Activated CD8-positive, alpha-beta T cell treated with anti-CD3 and anti-CD28 coated beads, Interleukin-2, amount 10 ng/mL, durations not matched to agents 7 days and 5 days (primary cell): ENCODE measurements around the gene GRAP2. TPM values are rescaled to one million over a fixed set of nuclear protein-coding genes. Genes with fewer than 3 reads are reported as not detected.
A peak's percentile ranks its signal among the peaks of the same experiment; 100 is the strongest.

Source experiments
- ATAC-seq: fragments of 150-1000 bp; cut with Tn5 transposase; one replicate; pipeline ENCODE4 v1.10.0; 2021; ENCODE audit warnings: moderate library complexity
- CTCF ChIA-PET: fragments of 350-600 bp; sonication (Branson Sonifier 250); formaldehyde crosslinking; loops from one replicate; lab custom pipeline; 2021; ENCODE audit warnings: antibody characterized with exemption; lab: Charles Lee
- POLR2A ChIA-PET: fragments of 350-600 bp; sonication (Branson Sonifier 250); formaldehyde crosslinking; loops from one replicate; lab custom pipeline; 2021; ENCODE audit warnings: antibody characterized with exemption; lab: Charles Lee
- DNase-seq: peaks from one replicate; pipeline ENCODE4 v3.0.0-alpha.2; 2020
- H3K27ac Mint-ChIP-seq: one replicate; pipeline ENCODE4 v1.8.0; 2021; ENCODE audit warnings: mild to moderate bottlenecking, mixed read lengths
- H3K27me3 Mint-ChIP-seq: one replicate; pipeline ENCODE4 v1.8.0; 2021; ENCODE audit warnings: low read depth, mixed read lengths
- H3K36me3 Mint-ChIP-seq: one replicate; pipeline ENCODE4 v1.8.0; 2021; ENCODE audit warnings: low read depth, mixed read lengths
- H3K4me1 Mint-ChIP-seq: one replicate; pipeline ENCODE4 v1.8.0; 2021; ENCODE audit warnings: low read depth, mixed read lengths
- H3K4me3 Mint-ChIP-seq: one replicate; pipeline ENCODE4 v1.8.0; 2021; ENCODE audit warnings: mild to moderate bottlenecking, mixed read lengths
- H3K9me3 Mint-ChIP-seq: one replicate; pipeline ENCODE4 v1.8.0; 2022; ENCODE audit warnings: mixed read lengths; ENCODE audit not compliant: insufficient read depth
- total RNA-seq, 2 experiments: library from RNA; stranded (reverse); gene quantifications; one replicate each; pipeline ENCODE4 v1.2.3, GENCODE V29; 2021

GRAP2 gene
- total RNA-seq, 2 experiments from 2014 or later: 235 to 239 TPM

- ChIA-PET CTCF (no interaction called here), POLR2A (no interaction called here)
- Mint-ChIP-seq H3K36me3 (no peaks in the 10 kb centered on the region), H3K9me3 (no peaks in the 10 kb centered on the region), H3K4me3 (no peak overlapping the region), H3K4me1 (peaks cover 21% of the 10 kb centered on the region), H3K27ac (no peak overlapping the region), H3K27me3 (peaks cover 31% of the 10 kb centered on the region)
- DNase-seq (no peak), ATAC-seq (no peak)
Measured at GRCh38 chr22:40006641-40007040, 105.8 kb downstream of the GRAP2 start.

GRCh38 chr22:40007853-40008710 is 107.2 kb downstream of the GRAP2 start:
- Mint-ChIP-seq H3K9me3 (no peaks in the 10 kb centered on the region), H3K27ac (peak overlapping the region; percentile 7), H3K4me3 (no peak overlapping the region), H3K36me3 (no peaks in the 10 kb centered on the region), H3K27me3 (peaks cover 31% of the 10 kb centered on the region), H3K4me1 (peaks cover 21% of the 10 kb centered on the region)
- ATAC-seq: no peak
- no peak for DNase-seq
- CTCF ChIA-PET: interaction anchor here (2.7 kb wide), 1 partner anchor 16 kb away, joined by 24 read pairs; no protein-coding TSS in a partner anchor
- POLR2A ChIA-PET: no interaction called here

DNA sequence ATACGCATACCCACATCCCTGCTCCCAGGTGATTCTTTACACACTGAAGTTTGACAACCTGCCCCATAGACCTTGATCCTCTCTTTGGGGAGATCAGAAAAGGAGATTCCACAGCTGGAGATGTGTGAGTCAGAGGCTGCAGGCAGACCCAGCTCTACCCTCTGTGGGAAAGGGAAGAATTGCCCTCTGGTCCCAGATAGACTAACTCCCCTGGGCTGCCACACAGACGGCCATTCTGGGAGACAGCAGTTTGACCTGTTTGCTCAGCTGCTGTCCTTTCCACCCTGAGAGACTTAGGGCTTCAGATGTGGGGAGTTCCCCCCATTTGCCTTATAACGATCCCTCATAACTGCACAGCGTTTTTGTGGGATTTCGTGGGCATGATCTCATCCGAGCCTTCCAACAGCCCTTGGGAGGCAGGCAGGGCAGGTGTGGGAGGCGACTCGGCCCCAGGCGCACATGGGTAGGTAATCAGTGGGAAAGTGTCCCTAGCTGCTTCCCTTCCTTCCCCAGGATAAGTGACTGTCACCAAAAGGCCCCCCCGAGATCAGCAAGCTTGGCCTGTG is 107.9 kb downstream of the GRAP2 start:
- ChIA-PET CTCF (interaction anchor here (0.9 to 2.7 kb wide), 3 partner anchors 16 to 66 kb away, joined by 3 to 24 read pairs (median 3); no protein-coding TSS in a partner anchor), POLR2A (interaction anchor here (1.6 kb wide), 1 partner anchor 15 kb away, joined by 3 read pairs; no protein-coding TSS in a partner anchor)
- H3K27me3 Mint-ChIP-seq: peaks cover 34% of the 10 kb centered on the region

DNA sequence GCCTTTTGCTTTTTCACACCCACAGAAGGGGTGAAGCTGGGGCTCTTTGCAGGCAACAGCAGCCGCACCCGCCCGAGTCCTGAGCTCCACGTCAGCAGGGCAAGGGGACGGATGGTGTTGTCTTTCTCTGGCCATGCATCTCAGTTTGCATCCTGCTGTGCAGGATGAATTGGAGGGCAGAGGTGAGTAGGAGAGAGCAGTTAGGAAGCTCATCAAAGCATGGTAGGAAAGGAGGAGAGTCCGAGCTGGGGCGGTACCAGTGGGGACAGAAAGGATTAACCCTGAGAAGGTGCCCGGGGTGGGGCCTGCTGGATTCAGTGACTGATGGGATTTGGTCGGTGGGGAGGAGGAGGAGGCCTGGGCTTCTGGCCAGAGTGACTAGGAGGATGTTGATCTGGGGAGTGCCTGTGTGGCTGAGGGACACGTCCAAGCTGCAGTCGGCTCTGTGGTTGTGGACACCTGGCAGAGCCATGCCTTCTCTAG is 108.4 kb downstream of the GRAP2 start:
- Mint-ChIP-seq H3K4me1 (peaks cover 21% of the 10 kb centered on the region), H3K4me3 (peak overlapping the region; percentile 50), H3K9me3 (no peaks in the 10 kb centered on the region), H3K27me3 (peaks cover 34% of the 10 kb centered on the region), H3K36me3 (no peaks in the 10 kb centered on the region), H3K27ac (peak overlapping the region; percentile 70)
- DNase-seq: no peak
- ChIA-PET POLR2A (interaction anchor here (0.6 to 1.6 kb wide), 4 partner anchors 15 to 358 kb away, joined by 3 to 4 read pairs (median 3); no protein-coding TSS in a partner anchor), CTCF (interaction anchor here (0.7 to 2.7 kb wide), 11 partner anchors 8 to 480 kb away, joined by 3 to 24 read pairs (median 3); no protein-coding TSS in a partner anchor)
- ATAC-seq: peak; percentile 15

More for the DNA sequence above, 107.9 kb downstream of the GRAP2 start:
- H3K4me1 Mint-ChIP-seq: peaks cover 21% of the 10 kb centered on the region
- ATAC-seq: no peak
- DNase-seq: no peak
- no peaks in the 10 kb centered on the region for H3K36me3 Mint-ChIP-seq
- no peak overlapping the region for H3K27ac Mint-ChIP-seq
- no peak overlapping the region for H3K4me3 Mint-ChIP-seq
- H3K9me3 Mint-ChIP-seq: no peaks in the 10 kb centered on the region

GRCh38 chr22:40009951-40010671 is 109.2 kb downstream of the GRAP2 start:
- no peaks in the 10 kb centered on the region for H3K36me3 Mint-ChIP-seq
- H3K4me1 Mint-ChIP-seq: peaks cover 21% of the 10 kb centered on the region
- ChIA-PET CTCF (interaction anchor here (0.7 to 2.7 kb wide), 12 partner anchors 9 to 481 kb away, joined by 3 to 24 read pairs (median 3); no protein-coding TSS in a partner anchor), POLR2A (interaction anchor here (0.6 to 1.6 kb wide), 4 partner anchors 16 to 357 kb away, joined by 3 to 4 read pairs (median 3); no protein-coding TSS in a partner anchor)
- H3K9me3 Mint-ChIP-seq: no peaks in the 10 kb centered on the region
- H3K27me3 Mint-ChIP-seq: peaks cover 37% of the 10 kb centered on the region
- H3K27ac Mint-ChIP-seq: peak overlapping the region; percentile 70
- peak; percentile 81 for ATAC-seq
- DNase-seq: peak; percentile 52
- peak overlapping the region; percentile 50 for H3K4me3 Mint-ChIP-seq

GRCh38 chr22:40010746-40011145 is 109.9 kb downstream of the GRAP2 start:
- H3K27me3 Mint-ChIP-seq: peaks cover 40% of the 10 kb centered on the region
- no peaks in the 10 kb centered on the region for H3K36me3 Mint-ChIP-seq
- ATAC-seq (no peak), DNase-seq (no peak)
- ChIA-PET POLR2A (no interaction called here), CTCF (interaction anchor here (0.8 to 2.7 kb wide), 6 partner anchors 10 to 476 kb away, joined by 3 to 24 read pairs (median 6); no protein-coding TSS in a partner anchor)
- H3K4me1 Mint-ChIP-seq: peaks cover 21% of the 10 kb centered on the region
- no peak overlapping the region for H3K27ac Mint-ChIP-seq
- no peaks in the 10 kb centered on the region for H3K9me3 Mint-ChIP-seq
- no peak overlapping the region for H3K4me3 Mint-ChIP-seq

DNA sequence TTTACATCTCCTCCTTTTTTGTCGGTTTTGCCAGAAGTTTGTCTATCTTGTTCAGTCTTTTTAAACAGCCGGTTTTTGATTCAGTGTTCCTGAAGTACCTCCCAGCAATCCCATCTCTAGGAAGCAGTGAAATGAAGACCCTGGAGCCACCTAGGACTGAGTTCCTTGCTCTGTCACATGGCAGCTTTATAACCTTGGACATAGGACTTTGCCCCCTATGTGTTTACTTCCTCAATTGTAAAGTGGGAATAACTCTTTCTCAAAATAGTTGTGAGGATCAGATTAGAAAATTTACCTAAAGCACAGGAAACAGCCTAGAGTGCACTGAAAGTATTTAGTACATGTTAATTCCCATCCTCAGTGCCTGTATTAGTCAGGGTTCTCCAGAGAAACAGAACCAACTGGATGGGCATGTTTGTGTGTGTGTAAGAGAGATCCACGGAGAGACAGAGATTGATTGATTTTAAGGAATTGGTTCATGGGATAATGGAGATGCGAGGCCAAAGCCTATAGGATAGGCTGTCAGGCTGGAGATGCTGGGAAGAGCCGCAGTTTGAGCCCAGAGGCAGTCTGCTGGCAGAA is 113.9 kb downstream of the GRAP2 start:
- ATAC-seq: no peak
- POLR2A ChIA-PET: no interaction called here

GRCh38 chr22:40015358-40015976 is 114.6 kb downstream of the GRAP2 start:
- POLR2A ChIA-PET: no interaction called here
- peaks cover 11% of the 10 kb centered on the region for H3K4me1 Mint-ChIP-seq
- no peaks in the 10 kb centered on the region for H3K36me3 Mint-ChIP-seq
- H3K4me3 Mint-ChIP-seq: no peak overlapping the region
- peaks cover 11% of the 10 kb centered on the region for H3K27me3 Mint-ChIP-seq
- no peaks in the 10 kb centered on the region for H3K9me3 Mint-ChIP-seq
- ATAC-seq: no peak
- DNase-seq: no peak
- no peak overlapping the region for H3K27ac Mint-ChIP-seq
- CTCF ChIA-PET: interaction anchor here (1.0 to 2.1 kb wide), 2 partner anchors 9 to 21 kb away, joined by 3 to 18 read pairs; no protein-coding TSS in a partner anchor

More for the DNA sequence above, 113.9 kb downstream of the GRAP2 start:
- no peaks in the 10 kb centered on the region for H3K36me3 Mint-ChIP-seq
- H3K4me3 Mint-ChIP-seq: no peak overlapping the region
- CTCF ChIA-PET: interaction anchor here (2.1 kb wide), 1 partner anchor 10 kb away, joined by 18 read pairs; no protein-coding TSS in a partner anchor
- H3K4me1 Mint-ChIP-seq: peaks cover 18% of the 10 kb centered on the region
- H3K9me3 Mint-ChIP-seq: no peaks in the 10 kb centered on the region
- H3K27ac Mint-ChIP-seq: no peak overlapping the region
- H3K27me3 Mint-ChIP-seq: peaks cover 11% of the 10 kb centered on the region
- no peak for DNase-seq

DNA sequence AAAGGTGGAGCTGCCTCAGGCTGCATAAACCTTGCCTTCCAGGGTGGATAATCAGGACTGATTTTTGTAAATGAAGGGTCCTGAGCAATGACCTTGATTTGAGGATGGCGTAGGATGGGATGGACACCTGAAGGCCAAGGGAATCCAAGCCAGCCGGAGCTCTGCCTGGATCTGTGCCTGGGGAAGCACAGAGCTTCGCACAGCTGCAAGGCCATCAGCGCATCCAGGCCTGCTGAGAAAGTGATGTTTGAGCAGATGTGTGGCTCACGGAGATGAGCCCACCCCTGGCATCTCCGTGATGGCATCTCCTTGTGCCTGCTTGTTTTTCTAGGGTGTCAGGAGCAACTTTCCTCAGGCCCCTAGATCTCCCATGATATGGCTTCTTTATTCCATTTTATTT is 117.2 kb downstream of the GRAP2 start:
- Mint-ChIP-seq H3K4me1 (peaks cover 8% of the 10 kb centered on the region), H3K4me3 (no peak overlapping the region), H3K27ac (peak overlapping the region; percentile 3), H3K27me3 (peaks cover 9% of the 10 kb centered on the region), H3K9me3 (no peaks in the 10 kb centered on the region), H3K36me3 (no peaks in the 10 kb centered on the region)
- ChIA-PET POLR2A (no interaction called here), CTCF (interaction anchor here (1.0 to 1.4 kb wide), 3 partner anchors 85 to 489 kb away, joined by 3 to 5 read pairs (median 5); no protein-coding TSS in a partner anchor)
- ATAC-seq (no peak), DNase-seq (no peak)

GRCh38 chr22:40019100-40019499 is 118.2 kb downstream of the GRAP2 start:
- peaks cover 5% of the 10 kb centered on the region for H3K27me3 Mint-ChIP-seq
- ChIA-PET CTCF (interaction anchor here (1.0 kb wide), 1 partner anchor 86 kb away, joined by 3 read pairs; no protein-coding TSS in a partner anchor), POLR2A (interaction anchor here (0.6 to 1.2 kb wide), 2 partner anchors 25 to 28 kb away, joined by 3 to 5 read pairs; no protein-coding TSS in a partner anchor)
- ATAC-seq: no peak
- no peaks in the 10 kb centered on the region for H3K9me3 Mint-ChIP-seq
- no peak for DNase-seq
- H3K36me3 Mint-ChIP-seq: no peaks in the 10 kb centered on the region
- H3K27ac Mint-ChIP-seq: peak overlapping the region; percentile 50
- no peak overlapping the region for H3K4me3 Mint-ChIP-seq
- peaks cover 8% of the 10 kb centered on the region for H3K4me1 Mint-ChIP-seq
